ENCODE data around the gene GNAT3.

The GNAT3 gene

DNA sequence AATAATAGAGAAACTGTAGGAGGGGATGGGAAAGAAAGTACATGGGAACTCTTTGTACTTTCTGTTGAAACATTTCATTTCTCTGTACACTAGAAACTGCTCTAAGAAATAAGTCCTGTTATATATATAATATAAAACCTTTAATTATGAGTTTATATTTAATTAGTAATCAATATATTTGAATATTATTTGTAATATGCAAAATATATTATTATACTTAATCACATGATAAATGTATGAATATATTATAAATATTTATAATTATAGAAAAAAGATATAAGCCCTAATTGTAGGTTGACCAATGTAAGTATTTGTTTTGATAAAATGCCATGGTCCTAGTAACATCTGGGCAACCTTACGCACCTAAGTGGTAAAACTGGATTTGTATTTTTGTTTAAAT, 51.0 kb downstream of the GNAT3 start:
- DNase-seq = no peak

DNA sequence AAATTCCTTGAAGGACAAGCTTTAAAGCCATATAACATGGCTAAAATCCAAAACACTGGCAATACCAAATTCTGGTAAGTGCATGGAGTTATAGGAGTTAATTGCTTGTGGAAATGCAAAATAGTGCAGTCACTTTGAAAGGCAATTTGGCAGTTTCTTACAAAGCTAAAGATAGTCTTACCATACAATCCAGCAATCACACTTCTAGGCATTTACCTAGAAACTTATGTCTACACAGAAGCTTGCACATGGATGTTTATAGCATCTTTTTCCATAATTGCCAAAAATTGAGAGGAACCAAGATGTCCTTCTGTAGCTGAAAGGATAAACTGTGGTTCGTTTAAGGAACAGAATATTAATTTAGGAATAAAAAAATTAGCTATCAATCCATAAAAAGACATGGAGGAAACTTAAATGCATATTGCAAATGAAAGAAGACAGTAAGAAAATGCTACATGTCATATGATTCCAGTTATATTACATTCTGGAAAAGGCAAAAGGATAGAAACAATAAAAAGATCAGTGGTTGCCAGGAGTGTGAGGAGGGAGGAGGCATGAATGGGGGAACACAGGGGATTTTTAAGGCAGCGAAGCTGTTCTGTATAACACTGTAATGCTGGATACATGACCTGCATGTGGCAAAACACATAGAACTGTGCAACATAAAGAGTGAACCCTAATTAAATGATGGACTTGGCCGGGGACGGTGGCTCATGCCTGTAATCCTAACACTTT, 51.9 kb downstream of the GNAT3 start:
- no peak for DNase-seq

DNA sequence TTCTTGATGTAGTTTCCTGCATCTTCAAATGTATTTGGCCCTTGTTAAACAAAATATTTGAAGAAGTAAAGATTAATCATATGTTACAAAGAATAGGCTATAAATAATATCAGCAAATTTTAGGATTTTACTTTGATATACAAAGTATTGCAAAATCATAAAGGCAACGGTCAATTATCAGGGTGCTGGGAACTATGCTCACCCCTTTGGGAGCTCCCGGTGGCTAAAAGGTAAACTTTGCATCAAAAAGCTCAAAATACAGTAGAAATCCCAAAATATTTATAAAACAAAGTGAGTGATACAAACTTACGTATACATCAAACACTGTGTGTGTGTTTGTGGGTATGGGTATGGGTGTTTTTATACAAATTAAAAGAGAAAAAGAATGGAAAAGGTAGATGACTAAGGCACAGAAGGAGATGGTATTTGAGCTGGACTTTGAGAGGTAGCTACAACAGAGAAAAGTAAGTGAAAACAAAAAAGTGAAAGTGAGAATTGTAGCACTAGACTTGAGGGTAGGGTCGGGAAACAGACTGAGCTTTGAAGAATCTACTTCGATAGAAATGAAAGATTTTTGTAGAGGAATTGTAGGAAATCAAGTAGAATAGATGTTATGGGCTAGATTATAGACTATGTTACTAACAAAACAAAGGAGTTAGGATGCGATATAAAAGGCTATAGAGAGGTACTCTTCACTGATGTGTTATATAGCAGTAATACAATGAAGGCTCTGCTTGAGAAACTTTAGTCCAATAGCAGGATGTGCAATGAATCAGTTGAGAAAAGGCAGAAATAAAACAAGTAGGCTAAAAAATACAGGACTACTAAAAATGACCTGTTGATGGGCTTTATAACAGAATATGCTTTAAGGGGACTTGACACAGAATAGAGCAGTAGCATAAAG, 52.8 kb downstream of the GNAT3 start:
- no peak for DNase-seq

DNA sequence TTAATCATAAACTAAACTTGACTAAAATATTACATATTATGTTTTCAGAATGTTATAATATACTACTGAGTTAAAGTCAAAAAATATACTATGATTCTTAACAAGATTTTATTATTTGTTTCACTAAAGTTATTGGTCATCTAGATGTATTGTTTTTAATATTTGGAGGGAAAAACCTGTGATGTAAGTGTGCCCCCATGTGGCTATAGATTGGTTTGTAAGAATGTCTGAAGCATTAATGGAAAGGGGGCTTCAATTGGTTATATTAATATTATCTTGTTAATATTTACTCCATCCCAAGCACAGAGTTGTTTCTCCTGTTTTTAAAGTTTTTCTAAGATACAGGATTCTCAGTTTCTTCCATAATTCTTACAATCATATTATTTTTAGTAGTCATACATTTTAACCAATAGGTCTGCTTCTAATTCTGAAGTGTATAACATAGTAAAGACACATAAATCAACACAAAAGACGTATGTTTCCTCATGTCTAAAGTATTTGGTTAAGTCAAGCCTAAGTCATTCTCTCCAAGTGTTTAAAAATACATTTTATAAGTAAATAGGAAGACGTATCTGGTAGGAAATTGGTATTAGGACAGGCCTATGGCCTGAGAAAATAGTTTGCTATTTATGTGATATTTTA, 58.0 kb downstream of the GNAT3 start:
- peak; percentile 40 for DNase-seq

GRCh38 chr7:80450621-80451308, 61.1 kb downstream of the GNAT3 start:
- no peak for DNase-seq

DNA sequence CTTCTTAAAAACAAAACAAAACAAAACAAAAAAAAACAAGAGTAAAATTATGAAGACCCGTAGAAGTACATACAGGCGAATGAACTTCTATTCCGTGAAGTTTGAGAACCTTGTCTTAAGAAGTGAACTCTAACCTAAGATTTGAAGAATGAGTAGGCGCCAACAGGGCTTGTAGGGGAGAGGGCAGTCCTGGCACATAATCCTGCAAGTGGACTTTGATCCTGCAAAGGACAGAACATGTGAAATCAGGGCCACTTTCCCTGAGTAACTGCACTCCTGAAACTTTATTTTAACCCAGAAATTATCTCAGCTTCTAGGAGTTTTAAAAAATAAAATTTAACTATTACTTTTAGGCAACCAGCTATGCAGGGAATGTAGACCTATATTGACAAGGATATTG, 62.0 kb downstream of the GNAT3 start:
- DNase-seq = no peak

GRCh38 chr7:80445351-80445750, 66.5 kb downstream of the GNAT3 start:
- DNase-seq = no peak

- DNase-seq = no peak
Measured at GRCh38 chr7:80444811-80445210, 67.1 kb downstream of the GNAT3 start.

DNA sequence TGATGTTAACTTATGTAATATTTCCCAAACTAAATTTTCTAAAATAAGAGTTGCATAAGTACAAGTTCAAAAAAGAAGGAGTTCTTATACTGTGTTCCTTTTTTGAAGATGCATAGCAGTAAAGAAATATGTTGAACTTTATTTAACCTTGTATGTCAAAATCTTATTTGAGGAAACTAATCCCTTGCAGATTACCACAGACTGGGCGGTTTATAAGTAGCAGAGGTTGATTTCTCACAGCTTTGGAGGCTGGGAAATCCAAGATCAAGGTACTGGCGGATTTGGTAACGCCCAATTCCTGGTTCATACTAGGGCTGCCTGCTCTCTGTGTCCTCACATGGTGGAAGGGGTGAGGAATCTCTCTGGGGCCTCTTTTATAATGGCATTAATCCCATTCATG, 68.5 kb downstream of the GNAT3 start:
- peak; percentile 61 for DNase-seq

GRCh38 chr7:80440883-80441282, 71.0 kb downstream of the GNAT3 start:
- DNase-seq = no peak

DNA sequence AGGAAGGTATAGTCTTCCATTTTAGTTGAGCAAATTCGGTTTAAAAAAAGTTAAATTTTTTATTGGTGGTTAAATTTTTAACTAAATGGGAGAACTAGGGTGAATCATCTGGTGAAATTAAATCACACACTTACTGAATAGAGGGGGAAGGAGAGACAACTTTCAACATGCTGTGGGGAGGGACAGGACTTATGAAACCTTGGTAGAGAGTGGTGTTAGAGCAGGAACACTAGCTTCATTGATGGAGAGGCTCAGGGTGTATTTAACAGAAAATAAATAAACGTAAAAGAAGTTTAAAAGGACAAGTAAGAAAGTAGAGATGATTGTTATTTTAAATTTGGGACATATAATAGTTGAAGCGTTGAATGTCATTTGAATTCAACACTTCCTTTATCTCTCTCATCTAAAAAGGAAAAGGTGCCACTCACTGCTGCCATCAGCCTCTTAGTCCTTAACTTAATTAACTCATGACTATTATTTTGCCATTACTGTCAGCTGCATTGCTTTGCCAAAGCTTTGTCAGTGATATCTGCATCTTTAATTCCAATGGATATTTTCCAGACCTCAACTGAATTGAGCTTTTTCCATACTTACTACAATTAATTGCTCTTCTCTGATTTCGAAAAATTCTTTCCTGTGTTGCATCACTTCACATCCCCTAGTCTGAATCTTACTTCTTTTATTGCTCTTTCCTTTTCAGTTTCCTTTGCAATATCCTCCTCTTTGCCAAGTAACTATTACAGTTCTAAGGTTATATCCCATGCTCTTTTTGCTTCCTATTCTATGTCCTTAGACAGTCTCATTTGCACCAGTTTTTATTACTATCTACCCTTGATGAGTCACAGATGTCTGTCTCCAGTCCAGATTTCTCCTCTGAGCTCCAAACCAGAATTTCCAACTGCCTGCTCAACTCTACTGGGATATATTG, 71.7 kb downstream of the GNAT3 start:
- DNase-seq = no peak

DNA sequence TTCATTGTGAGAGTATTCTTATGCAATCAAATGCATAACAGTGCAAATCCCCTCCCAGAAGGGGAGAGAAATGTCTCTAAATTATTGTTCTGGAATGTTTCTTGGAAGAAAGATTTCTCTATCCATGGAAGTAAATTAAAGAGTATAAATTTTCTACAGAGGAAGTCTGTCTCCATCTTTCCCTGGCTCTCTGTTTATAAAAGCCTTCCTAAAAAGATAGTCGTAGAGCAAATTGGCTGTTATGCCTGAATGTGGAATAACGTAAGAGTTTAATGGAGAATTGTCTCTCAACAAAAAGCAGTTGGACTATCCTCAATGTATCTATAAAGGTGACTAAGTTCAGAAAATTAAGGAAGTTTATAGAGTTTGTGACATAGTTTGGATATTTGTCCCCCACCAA, 76.3 kb downstream of the GNAT3 start:
- no peak for DNase-seq

- DNase-seq = no peak
Measured at GRCh38 chr7:80434047-80434446, 77.8 kb downstream of the GNAT3 start.

GRCh38 chr7:80432166-80432565, 79.7 kb downstream of the GNAT3 start:
- DNase-seq = no peak

DNA sequence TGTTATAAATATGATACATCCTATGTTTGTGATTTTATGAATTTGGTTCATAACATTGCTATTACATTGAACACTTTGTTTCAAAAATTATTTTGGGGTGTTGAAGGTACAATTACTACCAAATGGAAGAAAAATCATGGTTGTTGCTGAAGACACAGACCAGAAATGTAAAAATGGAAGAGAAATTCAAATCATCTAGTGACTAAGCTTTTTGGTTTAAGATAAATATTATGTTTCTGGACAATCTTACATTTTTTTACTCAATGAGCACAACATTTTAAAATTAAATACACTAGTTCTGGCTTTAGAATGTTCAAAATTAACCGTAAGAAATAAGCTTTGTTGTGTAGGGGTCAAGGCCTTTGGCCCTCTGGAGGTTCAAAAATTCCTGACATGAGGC, 82.7 kb downstream of the GNAT3 start:
- DNase-seq = no peak

GRCh38 chr7:80428161-80429054, 83.5 kb downstream of the GNAT3 start:
- DNase-seq = peak; percentile 56

DNA sequence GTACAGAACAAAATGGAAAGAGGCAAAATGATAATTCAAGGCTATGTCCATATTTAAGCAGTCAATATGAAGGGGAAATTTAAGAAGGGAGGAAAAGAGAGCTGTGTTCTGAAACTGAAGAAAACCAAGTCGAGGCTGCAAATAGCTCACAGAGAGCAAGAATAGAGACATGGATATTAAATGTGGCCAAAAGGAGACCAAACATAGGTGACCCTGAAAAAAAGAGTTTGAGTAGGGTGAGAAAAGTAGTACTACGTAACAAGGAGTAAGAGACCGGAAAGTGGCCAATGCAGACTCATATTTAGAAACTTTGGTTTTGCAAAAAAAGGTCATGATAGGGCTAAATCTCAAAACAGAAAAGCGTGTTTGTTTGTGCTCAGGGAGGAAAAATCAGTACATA, 84.6 kb downstream of the GNAT3 start:
- DNase-seq = no peak

GRCh38 chr7:80420876-80421275, 91.0 kb downstream of the GNAT3 start:
- no peak for DNase-seq

- no peak for DNase-seq
Measured at GRCh38 chr7:80417211-80417793, 94.6 kb downstream of the GNAT3 start.

GRCh38 chr7:80415522-80415921, 96.3 kb downstream of the GNAT3 start:
- no peak for DNase-seq

- DNase-seq = no peak
Measured at GRCh38 chr7:80415114-80415513, 96.8 kb downstream of the GNAT3 start.
